GM12878 (cell line): ENCODE results near the gene P2RX6. TPM values are rescaled to one million over a fixed set of nuclear protein-coding genes. Genes with fewer than 3 reads are reported as not detected.
A peak's percentile ranks its signal among the peaks of the same experiment; 100 is the strongest.

Experiments
- ATAC-seq: fragments of 200-7000 bp; cut with Tn5 transposase; 3 replicates; pipeline ENCODE4 v1.9.1; 2020; ENCODE audit warnings: mild to moderate bottlenecking, moderate library complexity
- BruUV-seq: library from RNA; stranded (reverse); fragments of 400-500 nt; replicated peaks from 2 replicates; lab custom pipeline; 2021; lab: Mats Ljungman, UMichigan
- CTCF ChIA-PET: fragments of 300-600 bp; sonication (Branson Sonifier 250); formaldehyde crosslinking; extraction: SDS; loops from one replicate; lab custom pipeline; 2021; ENCODE audit warnings: inconsistent platforms; lab: Yijun Ruan, JAX
- POLR2A ChIA-PET: fragments of 350-600 bp; formaldehyde crosslinking; extraction: SDS; loops from one replicate; lab custom pipeline; 2021; ENCODE audit warnings: inconsistent platforms; lab: Charles Lee
- RAD21 ChIA-PET: fragments of 300-600 bp; sonication (Branson Sonifier 250); formaldehyde crosslinking; loops from one replicate; lab custom pipeline; 2023; ENCODE audit warnings: antibody characterized with exemption; ENCODE audit not compliant: unreplicated experiment; lab: Charles Lee
- SMC1A ChIA-PET: fragments of 300-600 bp; sonication (Branson Sonifier 250); formaldehyde crosslinking; loops from one replicate; lab custom pipeline; 2023; ENCODE audit not compliant: unreplicated experiment, uncharacterized antibody; lab: Charles Lee
- DNase-seq: peaks from one replicate; pipeline ENCODE4 v3.0.0-alpha.2; 2011; ENCODE audit warnings: low read depth, low spot score
- FAIRE-seq: peaks from 3 replicates; lab custom pipeline; 2011; peaks lifted over from hg19 to GRCh38; lab: Jason Lieb, UNC
- H2AFZ ChIP-seq: 2 replicates; pipeline ENCODE4 v1.6.0; 2011; ENCODE audit warnings: low read depth, low read length, control low read depth; ENCODE audit not compliant: control insufficient read depth
- H3K27ac ChIP-seq: 2 replicates; pipeline ENCODE4 v1.5.1; 2011; ENCODE audit warnings: control low read depth; ENCODE audit not compliant: control insufficient read depth, insufficient read depth
- H3K27me3 ChIP-seq, 2 experiments: replicated peaks in 1 of 2; 2 replicates each; pipeline versions ENCODE4 v1.6.0 to v1.6.1; 2011; ENCODE audit warnings: low read length in 1 of 2; ENCODE audit not compliant: control insufficient read depth in 2 of 2, insufficient read depth in 2 of 2
- H3K36me3 ChIP-seq, 2 experiments: 2 replicates each; pipeline ENCODE4 v1.5.1; 2011; ENCODE audit warnings: low read length in 1 of 2; ENCODE audit not compliant: control insufficient read depth in 2 of 2, insufficient read depth in 2 of 2
- H3K4me1 ChIP-seq: 2 replicates; pipeline ENCODE4 v1.6.1; 2011; ENCODE audit warnings: mild to moderate bottlenecking, low read length, moderate library complexity, mixed read lengths; ENCODE audit not compliant: control insufficient read depth, insufficient read depth
- H3K4me2 ChIP-seq: 2 replicates; pipeline ENCODE4 v1.6.0; 2011; ENCODE audit warnings: control low read depth; ENCODE audit not compliant: control insufficient read depth, insufficient read depth
- H3K4me3 ChIP-seq: fragments of 200-600 bp; sonication (generic); 2 replicates; pipeline ENCODE4 v1.5.1; 2016
- H3K79me2 ChIP-seq: 2 replicates; pipeline ENCODE4 v1.6.0; 2011; ENCODE audit warnings: low read length; ENCODE audit not compliant: control insufficient read depth, insufficient read depth
- H3K9ac ChIP-seq: 2 replicates; pipeline ENCODE4 v1.8.0; 2011; ENCODE audit warnings: low read length, control low read depth, mixed read lengths; ENCODE audit not compliant: control insufficient read depth, insufficient read depth
- H3K9me3 ChIP-seq: replicated peaks from 3 replicates; pipeline ENCODE4 v1.5.1; 2011; ENCODE audit warnings: mild to moderate bottlenecking, low read length; ENCODE audit not compliant: control insufficient read depth, insufficient read depth
- H4K20me1 ChIP-seq: 2 replicates; pipeline ENCODE4 v1.6.0; 2011; ENCODE audit not compliant: control insufficient read depth, insufficient read depth
- ATF2 ChIP-seq: IDR thresholded peaks from 2 replicates; pipeline ENCODE4 v1.6.1; 2012; ENCODE audit warnings: low read length, inconsistent platforms
- CUX1 ChIP-seq: IDR thresholded peaks from 2 replicates; pipeline ENCODE4 v1.6.1; 2012; ENCODE audit warnings: improper control_type of control experiment, low read depth, low read length; ENCODE audit not compliant: insufficient replicate concordance
- DPF2 ChIP-seq: fragments of 450-650 bp; IDR thresholded peaks from 2 replicates; pipeline ENCODE4 v1.6.1; 2017; ENCODE audit warnings: mild to moderate bottlenecking
- EGR1 ChIP-seq, 2 experiments: IDR thresholded peaks; 1 replicate in 1 of 2; 2 replicates in 1 of 2; pipeline ENCODE4 v1.6.1; 2011 to 2012; ENCODE audit warnings: low read depth in 2 of 2, low read length in 2 of 2, borderline replicate concordance in 1 of 2, mild to moderate bottlenecking in 1 of 2, moderate library complexity in 1 of 2
- FOXM1 ChIP-seq: IDR thresholded peaks from 2 replicates; pipeline ENCODE4 v1.6.1; 2012; ENCODE audit warnings: low read depth, mild to moderate bottlenecking, inconsistent platforms, low read length, moderate library complexity
- HDAC2 ChIP-seq: fragments of 200-600 bp; sonication (generic); IDR thresholded peaks from 2 replicates; pipeline ENCODE4 v1.6.1; 2017
- HDAC6 ChIP-seq: fragments of 200-600 bp; sonication (generic); IDR thresholded peaks from one replicate; pipeline ENCODE4 v1.8.0; 2017; ENCODE audit warnings: antibody characterized with exemption; ENCODE audit not compliant: unreplicated experiment
- IKZF1 ChIP-seq: fragments of 450-650 bp; conservative IDR thresholded peaks from 2 replicates; pipeline ENCODE4 v1.6.1; 2017; ENCODE audit warnings: antibody characterized with exemption, mild to moderate bottlenecking
- KDM1A ChIP-seq: fragments of 200-600 bp; sonication (generic); IDR thresholded peaks from 2 replicates; pipeline ENCODE4 v1.6.1; 2016; ENCODE audit warnings: borderline replicate concordance
- SMAD1 ChIP-seq: fragments of 450-650 bp; IDR thresholded peaks from 2 replicates; pipeline ENCODE4 v1.6.1; 2018; ENCODE audit warnings: mild to moderate bottlenecking, low read depth; ENCODE audit not compliant: partially characterized antibody
- SRF ChIP-seq, 2 experiments: IDR thresholded peaks; 2 replicates each; pipeline ENCODE4 v1.6.1; 2011; ENCODE audit warnings: low read depth in 2 of 2, low read length in 2 of 2, mild to moderate bottlenecking in 1 of 2, moderate library complexity in 1 of 2
- ZBTB11 ChIP-seq: fragments of 450-650 bp; formaldehyde crosslinking; IDR thresholded peaks from 2 replicates; pipeline ENCODE4 v1.5.0; 2022; ENCODE audit warnings: mild to moderate bottlenecking, missing genetic modification characterization
- ZNF207 ChIP-seq: fragments of 450-650 bp; IDR thresholded peaks from 2 replicates; pipeline ENCODE4 v1.6.1; 2014; ENCODE audit warnings: antibody characterized with exemption, mild to moderate bottlenecking, borderline replicate concordance
- ZNF217 ChIP-seq: fragments of 450-650 bp; IDR thresholded peaks from 2 replicates; pipeline ENCODE4 v1.6.1; 2017; ENCODE audit warnings: antibody characterized with exemption, mild to moderate bottlenecking
- WGBS: methylation state at CpG from one replicate; pipeline ENCODE4 v1.1.6; 2016; ENCODE audit warnings: low lambda C conversion rate; ENCODE audit not compliant: insufficient replicate concordance, insufficient coverage; ENCODE audit errors: missing lambda C conversion rate; 5-methylcytosine and 5-hydroxymethylcytosine counted together
- in situ Hi-C: fragments of 300-500 bp; cut with MboI; formaldehyde crosslinking; loops from 9 replicates; pipeline ENCODE4 v1.14.3; 2018; ENCODE audit warnings: mixed read lengths
- intact Hi-C: fragments of 100-400 bp; cut with micrococcal nuclease; formaldehyde crosslinking; loops from one replicate; pipeline ENCODE4 v1.14.2; 2022; ENCODE audit not compliant: unreplicated experiment
- polyA plus RNA-seq, 11 experiments: library from polyadenylated mRNA; depleted of rRNA in 4 of 11; unstranded in 6 of 11; stranded (reverse) in 5 of 11; fragments of >200 nt; fragmentation: Nextera tagmentation in 4 of 11; fragmentation: Illumina TruSeq in 1 of 11; extraction: Ambion mirVana in 4 of 11; extraction: Trizol in 1 of 11; gene quantifications; 1 replicate in 1 of 11; 2 replicates in 10 of 11; pipeline versions ENCODE4 v1.2.1 to v1.2.3, GENCODE V29; 2011 to 2016; ENCODE audit warnings: inconsistent platforms in 2 of 11, missing spikeins in 2 of 11, low read depth in 1 of 11
- total RNA-seq, 4 experiments: library from RNA; depleted of rRNA in 3 of 4; stranded (reverse); fragments of >200 nt in 3 of 4; fragmentation: Illumina TruSeq in 1 of 4; extraction: Trizol in 1 of 4; gene quantifications; 2 replicates each; pipeline versions ENCODE4 v1.2.1 to v1.2.3, GENCODE V29; 2013 to 2021

The P2RX6 gene
- total and polyA plus RNA-seq, 10 of the 15 experiments (the other 5 are each of a cell fraction or from before 2014, with no cell fraction given) = 0.03 to 0.21 (median 0.07) TPM; not detected in 5

DNA sequence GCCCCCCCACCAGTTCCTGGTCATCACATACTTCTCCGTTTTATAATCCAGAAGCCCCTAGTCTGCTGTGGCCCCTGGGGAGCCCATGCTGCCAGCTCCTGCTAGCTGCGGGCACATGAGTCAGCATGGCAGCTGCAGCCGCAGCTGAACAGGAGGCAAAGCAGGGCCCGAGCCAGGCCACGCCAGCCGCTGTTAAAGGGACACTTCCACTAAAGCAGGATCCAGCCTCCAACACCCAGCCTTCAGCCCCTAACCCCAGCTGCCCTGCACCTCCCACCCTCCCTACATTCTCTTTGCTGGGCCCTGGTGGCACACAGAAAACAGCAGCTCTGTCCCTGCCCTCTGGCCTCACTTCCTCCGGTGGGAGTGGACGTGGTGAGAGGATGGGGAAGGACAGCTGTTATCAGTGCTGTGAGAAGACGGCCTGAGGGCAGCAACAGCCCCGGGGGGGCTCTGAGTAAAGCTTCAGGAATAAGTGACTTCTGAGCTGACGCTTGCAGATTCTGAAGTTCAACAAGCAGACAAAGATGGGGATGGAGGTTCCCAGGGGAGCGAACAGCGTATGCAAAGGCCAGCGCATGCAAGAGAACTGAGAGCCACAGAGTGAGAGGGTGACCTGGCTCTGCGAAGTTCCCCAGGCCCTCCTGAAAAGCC is 30.1 kb downstream of the P2RX6 start:
- ChIA-PET POLR2A (no interaction called here), CTCF (no interaction called here), SMC1A (no interaction called here)
- H2AFZ ChIP-seq = no peak overlapping the region
- no peaks in the 10 kb centered on the region for H4K20me1 ChIP-seq
- H3K4me3 ChIP-seq = no peak overlapping the region
- in situ Hi-C loops = no loop called here
- no TSS peak for BruUV-seq
- H3K79me2 ChIP-seq = no peaks in the 10 kb centered on the region
- no peaks in the 10 kb centered on the region; the same call in 1 of the 2 replicates for H3K4me1 ChIP-seq
- WGBS = 10% methylated on average over 15 of the region's 15 CpGs
- no peak for FAIRE-seq
- intact Hi-C loops = no loop called here
- peak; percentile 17 for ATAC-seq
- peaks cover 0 to 1% of the 10 kb centered on the region in 2 experiments; a peak in 2 of 4 replicates for H3K27me3 ChIP-seq
- H3K27ac ChIP-seq = no peak overlapping the region
- TF ChIP-seq EGR1 (IDR thresholded peaks at IDR 0.05; ENCODE audit: borderline replicate concordance in 1 of 2, low read depth in 2 of 2, low read length in 2 of 2) = no peak
- TF ChIP-seq SMAD1 = no peak
- TF ChIP-seq DPF2 = no peak
- no peak for TF ChIP-seq CUX1
- TF ChIP-seq SRF (IDR thresholded peaks at IDR 0.05; ENCODE audit: low read depth in 2 of 2, low read length in 2 of 2) = no peak
- TF ChIP-seq FOXM1 = no peak
- TF ChIP-seq IKZF1 = no peak
- no peak for TF ChIP-seq ZBTB11
- no peak for TF ChIP-seq ZNF217
- no peak for TF ChIP-seq HDAC2
- TF ChIP-seq KDM1A = no peak
- no peak for TF ChIP-seq ZNF207
- TF ChIP-seq HDAC6 = no peak
- TF ChIP-seq ATF2 = no peak
- TF ChIP-seq, all 136 proteins: peak for 0
- Histone ChIP-seq H3K4me2 (peak overlapping the region; percentile 61), H3K9ac (no peak overlapping the region), H3K9me3 (no peaks in the 10 kb centered on the region), H3K36me3 (no peaks in the 10 kb centered on the region)
- DNase-seq = no peak
- RAD21 ChIA-PET = no interaction called here
